ENCODE results near the gene PCNA. TPM values are rescaled to one million over a fixed set of nuclear protein-coding genes. Genes with fewer than 3 reads are reported as not detected.

Gene PCNA
- 16.7 TPM for total RNA-seq
- long read RNA-seq, transcript PCNA-201 (6 exons, 1,344 nt): major isoform, 9 of 17 reads
- long read RNA-seq, transcript PCNA-202 (7 exons, 1,359 nt): minor isoform, 6 of 17 reads
- long read RNA-seq, partial matches to known transcripts: 1 of 17 reads
- long read RNA-seq, other reads (novel, unspliced or antisense): 1 of 17 reads

DNA sequence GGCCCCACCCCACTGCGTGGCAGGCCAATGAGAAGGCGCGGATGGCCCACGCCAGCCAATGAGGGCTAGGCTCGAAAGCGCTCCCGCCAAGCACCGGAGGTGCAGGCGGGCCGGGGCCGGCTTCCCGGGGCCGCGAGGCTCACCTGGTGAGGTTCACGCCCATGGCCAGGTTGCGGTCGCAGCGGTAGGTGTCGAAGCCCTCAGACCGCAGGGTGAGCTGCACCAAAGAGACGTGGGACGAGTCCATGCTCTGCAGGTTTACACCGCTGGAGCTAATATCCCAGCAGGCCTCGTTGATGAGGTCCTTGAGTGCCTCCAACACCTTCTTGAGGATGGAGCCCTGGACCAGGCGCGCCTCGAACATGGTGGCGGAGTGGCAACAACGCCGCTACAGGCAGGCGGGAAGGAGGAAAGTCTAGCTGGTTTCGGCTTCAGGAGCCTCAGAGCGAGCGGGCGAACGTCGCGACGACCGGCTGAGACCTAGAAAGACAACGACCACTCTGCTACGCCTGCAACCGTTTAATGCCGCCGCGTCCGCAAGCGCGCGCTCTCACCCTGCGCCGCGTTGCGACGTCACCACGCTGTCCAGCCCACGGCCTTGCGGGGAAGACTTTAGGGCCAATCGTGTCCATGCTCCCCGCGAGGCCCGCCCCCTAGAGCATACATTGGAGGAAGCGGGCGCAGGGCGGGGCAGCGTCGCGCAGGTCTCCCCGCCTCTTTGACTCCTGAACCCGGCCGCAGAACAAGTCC lies at the start of gene PCNA:
TSS of gene PCNA (minus strand) at position 524 of the 750 bp plus-strand sequence. CDS start at position 364, 160 bp downstream.
- intact Hi-C loops (cut with DNase I): loop anchor here (10.0 kb wide), 1 partner anchor 325 kb away; no protein-coding TSS in a partner anchor
- DNase-seq (ENCODE audit: low spot score): peak; percentile 98

DNA sequence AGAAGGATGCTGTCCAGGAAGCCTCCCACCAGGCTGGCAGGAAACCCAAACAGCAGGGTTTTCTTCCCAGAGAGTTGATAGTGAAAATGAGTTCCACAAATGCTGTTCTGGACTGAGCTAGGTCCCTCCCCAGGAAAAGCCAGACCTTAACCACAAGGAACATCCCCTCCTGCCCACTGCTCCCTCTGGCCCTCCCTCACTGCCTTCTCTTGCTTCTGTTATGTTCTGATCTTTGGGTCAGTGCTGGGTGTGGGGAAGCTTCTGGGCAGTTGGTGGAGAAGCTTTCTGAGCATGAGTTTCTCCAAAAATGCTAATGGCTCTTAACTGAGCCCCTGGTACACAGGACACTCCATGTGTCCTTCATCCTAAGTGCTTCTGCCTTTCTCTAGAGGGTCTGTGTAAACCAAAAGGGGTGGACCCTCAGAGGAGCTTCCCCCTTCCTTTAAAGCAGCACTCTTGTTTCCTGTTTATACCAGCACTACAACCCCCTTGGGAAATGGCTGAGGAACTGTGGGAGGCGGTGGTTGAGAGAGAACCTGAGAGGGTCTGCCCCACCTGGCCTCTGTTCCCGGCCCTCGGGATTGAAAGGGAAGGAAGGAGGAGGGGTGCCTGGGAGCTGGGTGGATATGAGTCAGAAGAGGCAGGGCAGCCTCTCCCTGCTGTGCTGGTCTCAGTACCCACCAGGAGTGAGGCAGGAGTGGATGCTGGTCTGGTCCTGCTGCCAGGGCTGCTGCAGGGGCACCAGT lies 49.1 kb upstream of the PCNA start:
- intact Hi-C loops (cut with DNase I): no loop called here
- peak; percentile 81 for DNase-seq (ENCODE audit: low spot score)

DNA sequence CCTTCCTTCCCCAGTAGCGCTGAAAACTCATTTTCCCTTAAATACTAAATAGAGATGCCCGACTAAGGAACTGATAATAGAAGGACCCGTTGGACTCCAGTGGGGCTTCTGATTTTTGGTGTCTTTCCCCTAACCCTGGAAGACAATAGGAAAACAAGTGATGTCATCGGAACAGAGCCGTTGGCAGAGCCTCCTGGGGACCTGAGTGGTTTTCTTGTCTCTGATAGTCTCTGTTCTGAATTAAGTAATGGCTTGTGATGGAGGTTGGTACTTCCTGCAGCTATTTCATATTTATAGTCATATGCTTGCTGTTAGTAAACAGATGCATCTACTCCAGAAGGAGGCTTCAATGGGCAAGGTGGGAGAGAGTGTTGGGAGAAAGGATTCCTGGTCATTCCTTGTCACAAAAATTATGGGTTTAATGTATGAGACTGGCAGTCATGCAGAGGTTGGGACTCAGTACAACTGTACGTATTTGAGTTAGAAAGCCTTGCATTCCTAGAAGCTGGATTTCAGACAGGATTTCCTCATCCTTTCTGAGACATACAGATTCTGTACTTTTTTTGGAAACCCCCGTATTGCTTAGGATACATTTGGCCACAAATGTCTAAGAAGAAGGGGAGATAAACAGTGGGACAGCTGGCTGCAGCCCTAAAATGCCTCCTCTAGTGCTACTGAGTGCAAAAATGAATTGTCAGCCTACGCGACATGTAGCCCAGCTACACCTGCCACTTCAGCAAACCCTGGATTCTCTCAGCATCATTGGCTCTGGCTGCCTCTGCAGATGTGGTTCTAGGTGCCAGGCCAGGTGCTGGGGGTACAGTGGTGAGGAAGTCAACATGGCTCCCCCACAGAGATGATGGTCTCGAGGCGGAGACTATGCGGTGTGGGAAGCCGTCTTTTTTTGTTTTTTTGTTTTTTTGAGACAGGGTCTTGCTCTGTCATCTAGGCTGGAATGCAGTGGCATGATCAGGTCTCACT lies 45.2 kb upstream of the PCNA start:
- intact Hi-C loops (cut with DNase I): no loop called here
- DNase-seq (ENCODE audit: low spot score): no peak

DNA sequence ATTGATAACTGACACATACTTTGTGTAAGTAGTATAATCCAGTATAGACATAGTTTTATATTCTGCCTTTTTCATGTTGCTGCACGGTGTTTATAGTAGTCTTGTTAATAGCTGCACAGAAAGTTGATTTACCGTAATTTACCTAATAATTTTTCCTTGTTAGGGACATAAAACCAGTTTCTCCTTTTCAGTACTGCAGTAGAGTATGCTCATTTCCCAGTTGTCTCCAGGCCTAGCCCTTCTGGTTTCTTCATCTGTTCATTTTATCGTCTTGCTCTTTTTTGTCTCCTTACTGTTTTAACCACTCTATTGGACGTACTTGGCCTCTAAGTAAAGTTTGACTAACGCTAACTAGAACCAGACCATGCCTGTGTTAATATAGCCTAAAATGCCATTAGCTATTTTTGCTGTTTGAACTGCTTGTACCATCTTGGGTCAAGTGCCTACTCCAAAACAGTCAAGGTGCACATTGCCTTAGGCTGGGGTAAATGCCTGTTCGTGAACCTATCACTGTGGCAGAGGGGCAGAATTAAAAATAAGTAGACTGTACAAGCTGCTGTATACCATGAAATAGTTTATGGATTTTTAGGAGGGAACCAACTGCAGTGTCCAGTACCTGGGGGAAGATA lies 41.9 kb upstream of the PCNA start:
- no peak for DNase-seq (ENCODE audit: low spot score)
- intact Hi-C loops (cut with DNase I): no loop called here

DNA sequence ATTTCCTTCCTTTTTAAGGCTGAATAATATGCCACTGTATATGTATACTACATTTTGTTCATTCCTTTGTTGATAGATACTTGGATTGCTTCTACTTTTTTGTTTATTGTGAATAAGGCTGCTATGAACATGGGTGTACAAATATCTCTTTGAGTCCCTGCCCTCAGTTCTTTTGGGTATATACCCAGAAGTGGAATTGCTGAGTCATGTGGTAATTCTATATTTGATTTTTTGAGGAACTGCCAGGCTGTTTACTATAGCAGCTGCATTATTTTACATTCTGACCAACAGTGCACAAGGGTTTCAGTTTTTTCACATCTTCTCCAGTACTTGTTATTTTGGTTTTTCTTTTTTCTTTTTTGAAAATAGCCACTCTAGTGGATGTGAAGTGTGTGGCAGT lies 41.1 kb upstream of the PCNA start:
- no peak for DNase-seq (ENCODE audit: low spot score)
- intact Hi-C loops (cut with DNase I): no loop called here

DNA sequence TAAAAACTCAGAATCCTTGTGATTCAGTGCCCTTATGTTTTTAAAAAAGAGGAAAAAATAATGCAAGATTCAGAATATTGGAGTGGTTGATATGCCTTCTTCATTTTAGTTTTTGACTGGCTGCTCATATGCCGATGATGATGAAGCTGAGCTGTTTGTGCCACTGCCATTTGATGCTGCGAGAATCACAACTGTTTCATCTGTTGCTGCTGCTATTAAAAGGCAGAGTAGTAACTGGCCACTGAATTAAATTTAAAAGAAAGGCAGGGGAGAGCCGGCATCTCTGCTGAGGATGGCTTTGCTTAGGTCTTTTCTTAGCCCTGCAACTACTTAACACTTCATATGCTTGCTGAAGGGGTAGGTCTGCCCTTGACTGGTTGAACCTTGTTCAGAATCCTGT lies 40.2 kb upstream of the PCNA start:
- no peak for DNase-seq (ENCODE audit: low spot score)
- intact Hi-C loops (cut with DNase I): no loop called here

DNA sequence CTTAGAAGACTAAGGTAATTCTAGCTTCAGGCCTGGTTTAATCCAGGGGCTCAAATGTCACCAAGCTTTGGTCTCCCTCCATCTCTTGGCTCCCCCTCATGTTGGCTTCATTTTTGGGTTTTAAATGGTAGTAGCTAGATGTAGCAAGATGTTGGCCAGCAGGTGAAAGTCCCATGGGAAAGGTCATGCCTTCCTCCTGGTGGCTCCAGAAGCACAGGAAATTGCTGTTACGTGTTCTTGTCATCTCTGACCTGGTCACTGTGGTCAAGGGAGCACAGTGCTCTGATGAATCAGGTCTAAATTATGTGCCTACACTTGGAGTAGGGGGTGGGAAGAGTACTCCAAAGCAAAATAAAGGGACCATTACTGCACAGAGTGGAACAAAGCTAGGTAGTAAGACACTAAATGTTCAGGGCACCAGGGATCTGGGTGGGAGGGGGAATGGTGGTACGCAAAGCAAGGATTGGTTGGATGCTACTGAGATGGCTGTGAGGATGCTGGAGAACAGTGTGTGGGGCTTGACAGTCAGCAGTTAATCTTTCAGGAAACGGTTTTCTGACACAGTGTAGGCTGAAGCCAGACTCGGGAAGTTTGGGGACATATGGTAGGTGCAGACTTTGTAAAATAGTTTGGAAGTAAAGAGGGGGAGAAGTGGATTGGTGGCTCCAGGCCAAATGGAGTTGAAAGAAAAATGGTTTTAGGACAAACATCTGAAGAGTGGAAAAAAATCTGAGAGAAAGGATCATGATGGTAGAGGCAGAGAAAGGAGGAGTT lies 37.1 kb upstream of the PCNA start:
- intact Hi-C loops (cut with DNase I): no loop called here
- DNase-seq (ENCODE audit: low spot score): no peak

DNA sequence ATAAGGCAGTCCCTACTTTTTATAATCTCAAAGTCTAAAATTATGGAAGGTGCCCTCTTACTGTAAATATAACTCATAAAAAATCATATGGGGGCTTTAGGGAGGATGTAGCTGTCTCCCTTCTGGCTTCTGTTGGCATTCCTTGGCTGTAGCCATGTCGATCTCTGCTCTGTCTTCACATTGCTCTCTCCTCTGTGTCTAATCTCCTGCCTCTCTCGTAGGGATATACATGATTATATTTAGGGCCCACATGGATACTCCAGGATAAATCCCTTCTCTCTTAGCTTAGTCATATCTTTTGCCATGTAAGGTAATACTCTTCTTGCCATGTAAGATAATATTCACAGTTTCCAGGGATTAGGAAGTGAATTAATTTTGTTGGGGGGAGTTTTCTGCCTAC lies 35.6 kb upstream of the PCNA start:
- DNase-seq (ENCODE audit: low spot score): no peak
- intact Hi-C loops (cut with DNase I): no loop called here

DNA sequence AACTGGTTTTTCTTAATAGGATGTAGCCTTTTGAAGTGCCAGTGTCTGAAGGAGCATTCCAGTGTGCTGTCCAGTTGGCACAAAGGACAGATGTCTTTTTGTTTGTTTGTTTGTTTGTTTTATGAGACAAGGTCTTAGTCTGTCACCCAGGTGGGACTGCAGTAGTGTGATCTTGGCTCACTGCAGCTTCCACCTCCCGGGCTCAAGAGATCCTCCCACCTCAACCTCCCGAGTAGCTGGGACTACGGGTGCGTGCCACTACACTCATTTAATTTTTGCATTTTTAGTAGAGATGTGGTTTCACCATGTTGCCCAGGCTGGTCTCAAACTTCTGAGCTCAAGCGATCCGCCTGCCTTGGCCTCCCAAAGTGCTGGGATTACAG lies 34.8 kb upstream of the PCNA start:
- no peak for DNase-seq (ENCODE audit: low spot score)
- intact Hi-C loops (cut with DNase I): no loop called here

DNA sequence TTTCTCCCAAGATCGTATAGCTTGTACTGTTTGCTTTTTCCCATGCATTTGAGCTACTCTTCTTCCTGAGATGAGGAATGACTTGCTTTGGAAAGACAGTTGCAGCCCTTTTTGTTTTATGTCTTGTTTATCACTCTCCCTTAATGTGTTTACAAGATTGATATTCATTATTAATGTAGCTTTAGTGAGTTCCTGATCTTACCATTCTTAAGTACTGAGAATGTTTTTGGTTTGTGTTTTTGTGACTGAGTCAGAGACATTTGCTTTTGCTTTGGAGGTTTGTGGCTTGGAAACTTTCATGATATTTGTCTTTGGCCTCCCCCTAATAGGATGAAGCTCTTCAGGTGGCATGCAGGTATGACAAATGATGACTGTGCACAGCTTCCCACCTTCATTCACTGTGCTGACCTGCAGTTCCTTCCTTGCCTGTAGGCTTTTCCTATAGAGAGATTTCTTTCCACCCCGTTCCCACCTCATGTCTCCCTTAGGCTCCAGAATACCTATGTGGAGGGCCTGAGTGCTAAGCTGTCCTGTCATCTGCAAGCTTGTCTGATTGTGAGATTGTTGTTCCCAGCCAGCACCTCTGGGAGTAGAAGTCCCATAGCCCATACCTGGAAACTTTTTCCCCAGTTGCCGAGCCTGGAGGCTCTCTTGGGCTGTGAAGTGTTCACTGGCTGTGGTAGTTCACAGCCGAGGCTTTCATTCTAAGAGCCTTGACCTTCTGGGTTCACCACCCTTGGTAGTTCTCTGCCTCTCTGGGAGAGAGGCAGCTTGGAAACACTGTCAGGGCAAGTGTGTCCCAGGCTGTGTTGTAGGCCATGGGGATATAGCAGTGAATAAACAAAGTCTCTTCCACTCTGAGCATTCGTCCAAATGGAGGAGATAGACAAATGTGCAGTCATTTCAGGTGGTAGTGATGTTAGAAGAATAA lies 34.1 kb upstream of the PCNA start:
- intact Hi-C loops (cut with DNase I): no loop called here
- no peak for DNase-seq (ENCODE audit: low spot score)

DNA sequence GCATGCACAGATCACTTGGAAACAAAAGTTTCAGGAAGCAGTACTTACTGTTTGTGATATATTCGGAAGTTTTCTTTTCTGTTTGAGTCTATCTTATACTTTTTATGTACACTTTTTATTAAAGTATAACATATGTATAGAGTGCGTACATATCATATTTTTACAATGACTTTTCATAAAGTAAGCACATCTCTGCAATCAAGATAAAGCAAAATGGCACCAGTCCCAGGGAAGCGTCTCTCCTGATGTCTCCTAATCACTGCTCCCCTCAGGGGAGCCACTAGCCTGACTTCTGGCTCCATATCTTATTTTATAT lies 33.4 kb upstream of the PCNA start:
- DNase-seq (ENCODE audit: low spot score): no peak
- intact Hi-C loops (cut with DNase I): no loop called here

DNA sequence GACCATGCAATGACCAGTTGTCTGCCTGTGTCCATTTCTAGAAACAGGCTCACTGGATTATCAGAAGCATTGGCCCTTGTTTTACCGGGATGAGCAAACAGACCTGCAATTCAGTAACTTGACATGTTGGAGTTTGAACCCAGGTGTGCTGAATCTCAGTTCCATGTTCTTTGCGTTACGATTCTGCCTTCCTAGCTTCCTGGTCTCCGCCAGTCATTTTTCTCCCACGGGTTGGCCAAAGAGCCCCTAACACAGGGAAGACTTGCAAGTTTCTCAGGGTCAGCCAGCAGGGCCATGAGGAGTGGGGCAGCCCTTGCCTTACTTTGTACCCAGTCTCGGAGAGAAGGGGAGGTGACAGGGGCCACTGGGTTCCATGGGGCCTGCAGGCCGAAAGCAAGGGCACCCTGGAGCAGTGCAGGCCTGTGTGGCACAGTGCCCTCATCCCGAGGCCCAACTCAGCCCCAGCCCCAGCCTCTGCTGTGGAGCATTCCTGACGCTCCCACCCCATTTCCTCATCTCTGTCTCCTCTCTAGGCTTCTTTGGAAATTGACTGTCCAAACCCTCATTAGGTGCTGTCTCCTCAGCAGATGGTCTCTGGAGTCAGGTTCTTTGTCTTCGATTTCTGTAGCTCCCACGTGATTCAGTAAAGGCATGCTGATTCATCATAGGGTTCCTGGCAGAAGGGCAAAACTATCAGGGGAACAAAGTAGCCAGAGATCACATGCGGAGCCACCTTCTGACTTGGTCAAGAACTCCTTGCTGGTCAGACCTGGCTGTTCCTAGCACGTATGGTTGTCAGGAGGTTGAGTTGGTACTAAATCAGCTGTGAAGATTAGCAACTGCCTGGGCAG lies 30.7 kb upstream of the PCNA start:
- no peak for DNase-seq (ENCODE audit: low spot score)
- intact Hi-C loops (cut with DNase I): no loop called here

DNA sequence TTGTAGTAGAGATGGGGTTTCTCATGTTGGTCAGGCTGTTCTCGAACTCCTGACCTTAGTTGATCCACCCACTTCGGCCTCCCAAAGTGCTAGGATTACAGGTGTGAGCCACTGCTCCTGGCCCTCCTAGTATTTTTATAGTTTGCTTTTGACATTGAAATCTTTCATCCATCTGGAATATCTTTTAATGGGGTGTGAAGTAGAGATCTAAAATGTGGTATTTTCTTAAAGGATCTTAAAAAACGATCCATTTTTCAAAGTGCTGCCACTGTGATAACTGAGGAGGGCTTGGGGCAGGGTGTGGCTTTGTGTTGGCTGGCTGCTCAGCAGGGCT lies 30.1 kb upstream of the PCNA start:
- DNase-seq (ENCODE audit: low spot score): no peak
- intact Hi-C loops (cut with DNase I): no loop called here

DNA sequence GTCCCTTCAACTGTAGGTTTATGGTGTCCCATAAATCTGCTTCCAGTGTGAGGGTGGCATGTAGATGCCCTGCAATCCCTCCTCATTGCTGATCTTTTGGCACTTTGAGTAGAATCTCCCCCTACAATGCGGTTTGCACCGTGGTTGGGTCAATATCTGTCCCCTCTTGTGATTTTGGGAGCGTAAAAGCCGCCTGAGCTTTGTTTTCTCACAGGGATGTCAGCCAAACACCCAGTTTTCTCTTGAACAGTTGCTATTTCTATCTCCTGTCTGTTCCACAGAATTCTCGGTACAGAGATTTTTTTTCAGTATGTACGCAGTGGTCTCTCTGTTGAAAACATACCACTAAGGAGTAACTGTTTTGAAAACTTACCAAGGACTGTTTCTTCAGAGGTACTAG lies 28.8 kb upstream of the PCNA start:
- intact Hi-C loops (cut with DNase I): no loop called here
- no peak for DNase-seq (ENCODE audit: low spot score)

DNA sequence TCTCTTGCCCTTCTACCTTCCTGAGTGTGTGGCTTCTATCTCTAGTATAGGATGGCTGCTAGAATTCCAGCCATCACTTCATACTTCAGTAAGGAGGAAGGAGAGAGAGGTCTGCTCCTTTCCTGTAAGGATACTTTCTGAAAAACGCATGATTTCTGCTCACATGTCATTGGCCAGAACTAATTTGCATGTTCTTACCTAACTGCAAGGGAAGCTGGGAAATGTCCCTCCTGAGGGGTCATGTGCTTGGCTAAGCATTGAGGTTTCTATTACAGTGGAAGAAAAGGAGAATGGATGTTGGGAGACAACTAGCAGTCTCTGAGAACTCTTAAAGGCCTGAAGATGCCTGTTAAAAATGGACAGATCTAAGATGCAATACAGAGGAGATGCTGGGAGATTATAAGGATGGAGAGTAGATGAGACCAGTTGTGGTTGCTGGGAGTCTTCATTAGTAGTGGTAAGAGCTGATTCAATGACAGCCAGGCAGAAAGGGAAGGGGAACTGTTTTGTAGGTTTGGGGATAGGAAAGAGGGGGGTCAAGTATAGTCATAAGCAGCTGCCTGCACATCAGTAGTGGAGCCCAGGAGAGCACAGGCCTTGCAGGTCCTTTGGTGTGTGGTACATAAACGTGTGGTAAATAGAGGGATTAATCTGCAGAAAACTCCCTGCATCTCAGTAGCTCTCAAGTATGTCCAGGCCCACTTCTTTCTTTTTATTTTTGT lies 27.3 kb upstream of the PCNA start:
- intact Hi-C loops (cut with DNase I): no loop called here
- DNase-seq (ENCODE audit: low spot score): no peak

DNA sequence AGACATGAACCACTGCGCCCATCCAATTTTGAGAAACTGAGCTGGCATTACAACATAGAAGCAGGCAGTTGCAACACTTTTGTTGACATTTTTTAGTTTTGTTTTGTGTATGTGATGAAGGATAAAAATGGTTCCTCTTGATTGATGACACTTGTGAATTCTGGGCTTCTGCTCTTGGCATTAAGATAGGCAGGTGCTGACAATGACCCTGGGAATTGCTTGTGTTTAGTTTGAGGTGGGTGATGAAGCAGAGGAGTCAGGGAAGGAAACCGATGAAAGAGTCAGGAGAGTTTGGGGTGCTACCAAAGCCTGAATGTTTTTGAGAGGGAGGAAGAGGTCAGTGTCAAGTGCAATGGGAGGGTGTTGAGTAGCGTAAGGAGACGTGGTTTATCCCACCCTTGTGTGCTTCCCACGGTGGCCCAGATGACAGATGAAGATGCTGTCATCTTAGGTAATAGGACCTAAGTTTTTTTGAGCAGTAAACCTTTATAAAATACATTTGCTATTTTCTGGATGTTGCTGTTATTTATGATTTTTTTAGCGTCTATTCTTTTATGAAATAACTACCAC lies 26.4 kb upstream of the PCNA start:
- intact Hi-C loops (cut with DNase I): no loop called here
- DNase-seq (ENCODE audit: low spot score): no peak
